Osteocyte (in vitro differentiated cells): ENCODE data around the gene ALG12. TPM values are rescaled to one million over a fixed set of nuclear protein-coding genes. Genes with fewer than 3 reads are reported as not detected.

Experiments used
- DNase-seq: peaks from one replicate; pipeline ENCODE4 v3.0.0; 2021; ENCODE audit warnings: mixed read lengths; ENCODE audit not compliant: unreplicated experiment; ENCODE audit errors: extremely low spot score
- H3K27ac Mint-ChIP-seq: one replicate; pipeline ENCODE4 v1.8.0; 2021; ENCODE audit warnings: mild to moderate bottlenecking, mixed read lengths; ENCODE audit not compliant: unreplicated experiment
- H3K27me3 Mint-ChIP-seq: one replicate; pipeline ENCODE4 v1.8.0; 2021; ENCODE audit warnings: mixed read lengths; ENCODE audit not compliant: unreplicated experiment
- H3K36me3 Mint-ChIP-seq: one replicate; pipeline ENCODE4 v1.8.0; 2021; ENCODE audit warnings: mixed read lengths; ENCODE audit not compliant: unreplicated experiment
- H3K4me1 Mint-ChIP-seq: one replicate; pipeline ENCODE4 v1.8.0; 2021; ENCODE audit warnings: mixed read lengths; ENCODE audit not compliant: unreplicated experiment
- H3K4me3 Mint-ChIP-seq: one replicate; pipeline ENCODE4 v1.8.0; 2021; ENCODE audit warnings: mild to moderate bottlenecking, moderate library complexity, mixed read lengths; ENCODE audit not compliant: unreplicated experiment
- H3K9me3 Mint-ChIP-seq: one replicate; pipeline ENCODE4 v1.8.0; 2021; ENCODE audit warnings: mixed read lengths; ENCODE audit not compliant: unreplicated experiment
- CTCF ChIP-seq: fragments of 200-600 bp; sonication (generic); IDR thresholded peaks from 2 replicates; pipeline ENCODE4 v1.5.0; 2021; ENCODE audit warnings: antibody characterized with exemption, mild to moderate bottlenecking, moderate library complexity
- total RNA-seq: library from RNA; stranded (reverse); gene quantifications from 2 replicates; pipeline ENCODE4 v1.2.1, GENCODE V29; 2021

ALG12 gene
- total RNA-seq, 1 donor from 2014 or later: 27.1 TPM

GRCh38 chr22:49920859-49921258 lies 2.6 kb upstream of the ALG12 start:
- no peak for TF ChIP-seq CTCF
- no peaks in the 10 kb centered on the region for H3K9me3 Mint-ChIP-seq
- H3K27me3 Mint-ChIP-seq: no peaks in the 10 kb centered on the region
- DNase-seq: no peak
- H3K4me1 Mint-ChIP-seq: peaks cover 16% of the 10 kb centered on the region
- H3K36me3 Mint-ChIP-seq: peaks cover 6% of the 10 kb centered on the region
- no peak overlapping the region for H3K4me3 Mint-ChIP-seq
- no peak overlapping the region for H3K27ac Mint-ChIP-seq

- DNase-seq: no peak
- H3K27ac Mint-ChIP-seq: no peak overlapping the region
These were observed 958 bp upstream of the ALG12 start for GRCh38 chr22:49918911-49919881.

GRCh38 chr22:49916831-49917230 lies 1.4 kb downstream of the ALG12 start:
- Mint-ChIP-seq H3K36me3 (peaks cover 6% of the 10 kb centered on the region), H3K27me3 (no peaks in the 10 kb centered on the region), H3K27ac (no peak overlapping the region), H3K4me1 (peaks cover 16% of the 10 kb centered on the region), H3K4me3 (peak overlapping the region; percentile 77), H3K9me3 (no peaks in the 10 kb centered on the region)
- TF ChIP-seq CTCF: no peak
- DNase-seq: no peak

More at GRCh38 chr22:49918911-49919881, 958 bp upstream of the ALG12 start:
- Mint-ChIP-seq H3K4me1 (peaks cover 16% of the 10 kb centered on the region), H3K4me3 (peak overlapping the region; percentile 69), H3K27me3 (no peaks in the 10 kb centered on the region), H3K9me3 (no peaks in the 10 kb centered on the region), H3K36me3 (no peaks in the 10 kb centered on the region)
- no peak for TF ChIP-seq CTCF

GRCh38 chr22:49915610-49916009 lies 2.6 kb downstream of the ALG12 start:
- Mint-ChIP-seq H3K36me3 (peaks cover 7% of the 10 kb centered on the region), H3K27ac (no peak overlapping the region), H3K9me3 (no peaks in the 10 kb centered on the region), H3K27me3 (no peaks in the 10 kb centered on the region), H3K4me3 (peak overlapping the region; percentile 6), H3K4me1 (peaks cover 16% of the 10 kb centered on the region)
- no peak for TF ChIP-seq CTCF
- no peak for DNase-seq

- H3K27ac Mint-ChIP-seq: no peak overlapping the region
- H3K4me3 Mint-ChIP-seq: no peak overlapping the region
- H3K9me3 Mint-ChIP-seq: no peaks in the 10 kb centered on the region
- H3K36me3 Mint-ChIP-seq: peaks cover 10% of the 10 kb centered on the region
- no peak for TF ChIP-seq CTCF
- peaks cover 9% of the 10 kb centered on the region for H3K4me1 Mint-ChIP-seq
- no peak for DNase-seq
- no peaks in the 10 kb centered on the region for H3K27me3 Mint-ChIP-seq
These were observed 4.0 kb downstream of the ALG12 start for GRCh38 chr22:49914256-49914655.
